SKM-1 (cell line): ENCODE measurements around the gene PLBD1.

ENCODE experiments used
- DNase-seq: peaks from one replicate; lab custom pipeline; 2025; ENCODE audit not compliant: unreplicated experiment; lab: John Stamatoyannopoulos, UW

The PLBD1 gene

GRCh38 chr12:14514154-14514842, 53.4 kb downstream of the PLBD1 start:
- no peak for DNase-seq

GRCh38 chr12:14510574-14510973, 57.1 kb downstream of the PLBD1 start:
- DNase-seq: no peak

GRCh38 chr12:14505626-14506596, 61.8 kb downstream of the PLBD1 start:
- no peak for DNase-seq

GRCh38 chr12:14495326-14495725, 72.4 kb downstream of the PLBD1 start:
- no peak for DNase-seq

- DNase-seq: no peak
Observed at GRCh38 chr12:14482886-14483285, 84.8 kb downstream of the PLBD1 start.

- no peak for DNase-seq
Observed at GRCh38 chr12:14482361-14482760, 85.3 kb downstream of the PLBD1 start.

- no peak for DNase-seq
Observed at GRCh38 chr12:14481201-14481600, 86.5 kb downstream of the PLBD1 start.

GRCh38 chr12:14479004-14479403, 88.7 kb downstream of the PLBD1 start:
- DNase-seq: no peak

- no peak for DNase-seq
Observed at GRCh38 chr12:14473707-14474287, 93.9 kb downstream of the PLBD1 start.

- DNase-seq: no peak
Observed at GRCh38 chr12:14471497-14471896, 96.2 kb downstream of the PLBD1 start.

GRCh38 chr12:14460212-14460841, 107.4 kb downstream of the PLBD1 start:
- DNase-seq: no peak

- no peak for DNase-seq
Observed at GRCh38 chr12:14454098-14454907, 113.4 kb downstream of the PLBD1 start.
